Neural cell (in vitro differentiated cells): Measurements from ENCODE around the gene MGLL.

Experiments
- EP300 ChIP-seq: fragments of 450-650 bp; conservative IDR thresholded peaks from 2 replicates; pipeline ENCODE4 v1.6.1; 2014; ENCODE audit warnings: antibody characterized with exemption, mild to moderate bottlenecking, moderate library complexity; ENCODE audit not compliant: poor library complexity, severe bottlenecking
- EZH2 ChIP-seq: fragments of 200-600, 300-800 bp; shearing (Covaris generic), sonication (generic); IDR thresholded peaks from 2 replicates; pipeline ENCODE4 v1.6.1; 2014; ENCODE audit warnings: antibody characterized with exemption, low read length, borderline replicate concordance, mild to moderate bottlenecking; ENCODE audit not compliant: insufficient read depth, poor library complexity, severe bottlenecking
- POLR2AphosphoS5 ChIP-seq: IDR thresholded peaks from 2 replicates; pipeline ENCODE4 v1.6.1; 2012
- TF ChIP-seq, protein P1 (sequence below): fragments of 450-650 bp; IDR thresholded peaks from 2 replicates; pipeline ENCODE4 v1.5.1; 2014; ENCODE audit warnings: antibody characterized with exemption, mild to moderate bottlenecking, moderate library complexity; ENCODE audit not compliant: poor library complexity, severe bottlenecking

DNA sequence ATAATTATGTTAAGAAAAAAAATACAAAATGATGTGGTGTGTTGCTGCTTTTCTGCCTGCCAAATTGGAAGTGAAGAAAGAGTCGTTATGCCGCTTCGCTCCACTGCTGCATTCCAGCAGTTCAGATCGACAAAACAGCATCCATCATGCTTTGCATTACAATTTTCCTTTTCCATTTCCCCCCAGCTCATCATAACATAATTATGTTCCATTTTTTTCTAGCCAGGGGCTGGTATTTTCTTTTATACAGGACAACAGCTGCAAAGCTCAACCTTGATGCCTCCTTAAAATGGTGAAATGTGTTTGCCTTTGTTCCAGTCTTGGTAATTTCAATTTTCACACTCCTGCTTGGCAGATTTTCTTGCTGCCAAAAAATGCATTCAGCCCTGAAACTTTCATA, 47.8 kb upstream of the MGLL start:
- TF ChIP-seq, protein P1, sequence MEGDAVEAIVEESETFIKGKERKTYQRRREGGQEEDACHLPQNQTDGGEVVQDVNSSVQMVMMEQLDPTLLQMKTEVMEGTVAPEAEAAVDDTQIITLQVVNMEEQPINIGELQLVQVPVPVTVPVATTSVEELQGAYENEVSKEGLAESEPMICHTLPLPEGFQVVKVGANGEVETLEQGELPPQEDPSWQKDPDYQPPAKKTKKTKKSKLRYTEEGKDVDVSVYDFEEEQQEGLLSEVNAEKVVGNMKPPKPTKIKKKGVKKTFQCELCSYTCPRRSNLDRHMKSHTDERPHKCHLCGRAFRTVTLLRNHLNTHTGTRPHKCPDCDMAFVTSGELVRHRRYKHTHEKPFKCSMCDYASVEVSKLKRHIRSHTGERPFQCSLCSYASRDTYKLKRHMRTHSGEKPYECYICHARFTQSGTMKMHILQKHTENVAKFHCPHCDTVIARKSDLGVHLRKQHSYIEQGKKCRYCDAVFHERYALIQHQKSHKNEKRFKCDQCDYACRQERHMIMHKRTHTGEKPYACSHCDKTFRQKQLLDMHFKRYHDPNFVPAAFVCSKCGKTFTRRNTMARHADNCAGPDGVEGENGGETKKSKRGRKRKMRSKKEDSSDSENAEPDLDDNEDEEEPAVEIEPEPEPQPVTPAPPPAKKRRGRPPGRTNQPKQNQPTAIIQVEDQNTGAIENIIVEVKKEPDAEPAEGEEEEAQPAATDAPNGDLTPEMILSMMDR, result no peak
- no peak for TF ChIP-seq POLR2AphosphoS5
- no peak for TF ChIP-seq EZH2
- no peak for TF ChIP-seq EP300
